Transverse colon (tissue), 4 donors: ENCODE data around the gene EHMT2. TPM values are rescaled to one million over a fixed set of nuclear protein-coding genes. Genes with fewer than 3 reads are reported as not detected.

ENCODE experiments used
- DNase-seq: peaks from one replicate; pipeline ENCODE4 v3.0.0-alpha.2; 2019
- H3K27ac ChIP-seq, 4 donors: fragments of 200-600 bp; sonication (generic); 2 replicates each; pipeline ENCODE4 v1.5.1; 2016 to 2018; ENCODE audit warnings: inconsistent platforms in 4 of 4
- H3K27me3 ChIP-seq: fragments of 200-600 bp; sonication (generic); 2 replicates; pipeline ENCODE4 v1.5.1; 2017; ENCODE audit warnings: inconsistent platforms
- H3K36me3 ChIP-seq, 4 donors: fragments of 200-600 bp; sonication (generic); 2 replicates each; pipeline ENCODE4 v1.5.1; 2017 to 2019; ENCODE audit warnings: inconsistent platforms in 4 of 4
- H3K4me1 ChIP-seq, 4 donors: fragments of 200-600 bp; sonication (generic); 2 replicates each; pipeline ENCODE4 v1.5.1; 2017 to 2020; ENCODE audit warnings: inconsistent platforms in 4 of 4
- H3K4me3 ChIP-seq, 4 donors: fragments of 200-600 bp; sonication (generic); 1 replicate in 1 of 4; 2 replicates in 3 of 4; pipeline versions ENCODE4 v1.5.1 to v1.6.1; 2017 to 2019; ENCODE audit warnings: inconsistent platforms in 4 of 4
- H3K9me3 ChIP-seq, 2 donors: fragments of 200-600 bp; sonication (generic); 2 replicates each; pipeline ENCODE4 v1.5.1; 2017 to 2019; ENCODE audit warnings: inconsistent platforms in 2 of 2
- CTCF ChIP-seq, 5 experiments: fragments of 200-600 bp in 3 of 5; fragments of 450-650 bp in 2 of 5; sonication (generic) in 3 of 5; IDR thresholded peaks; 1 replicate in 2 of 5; 2 replicates in 3 of 5; pipeline ENCODE4 v1.5.1; 2016 to 2017; ENCODE audit warnings: antibody characterized with exemption in 5 of 5, inconsistent platforms in 3 of 5, mild to moderate bottlenecking in 2 of 5, moderate library complexity in 1 of 5
- EP300 ChIP-seq: sonication (generic); formaldehyde crosslinking; IDR thresholded peaks from one replicate; pipeline ENCODE4 v1.6.1; 2017; ENCODE audit warnings: antibody characterized with exemption, low read depth
- POLR2A ChIP-seq: fragments of 450-650 bp; IDR thresholded peaks from one replicate; pipeline ENCODE4 v1.6.1; 2016; ENCODE audit warnings: antibody characterized with exemption, mild to moderate bottlenecking, moderate library complexity
- POLR2AphosphoS5 ChIP-seq, 3 donors: sonication (generic); formaldehyde crosslinking; IDR thresholded peaks; one replicate each; pipeline ENCODE4 v1.6.1; 2016; ENCODE audit warnings: antibody characterized with exemption in 3 of 3
- WGBS, 2 donors: methylation state at CpG; one replicate each; pipeline ENCODE4 v1.1.5; 2018; ENCODE audit warnings: low coverage in 1 of 2; 5-methylcytosine and 5-hydroxymethylcytosine counted together
- in situ Hi-C, 4 donors: fragments of 200-750 bp; cut with MboI; loops; one replicate each; pipeline versions ENCODE4 v1.15.0 to v1.15.1; 2017; ENCODE audit warnings: low sequenced_read_pairs in 3 of 4, low pct_ligation_motif_present in 1 of 4, low pct_unique_long_range_greater_than_20kb in 1 of 4
- intact Hi-C: fragments of 100-400 bp; cut with DNase I; formaldehyde crosslinking; loops from one replicate; pipeline ENCODE4 v1.15.1; 2023; ENCODE audit warnings: low total_unique reads
- total RNA-seq, 4 donors: library from RNA; depleted of rRNA; stranded (reverse); fragments of >200 nt; gene quantifications; one replicate each; pipeline ENCODE4 v1.1.0, GENCODE V29; 2016

EHMT2 gene
- total RNA-seq, 4 donors from 2014 or later = 25.9 to 33.3 (median 27.9) TPM

GRCh38 chr6:31920811-31921210 lies 23.3 kb upstream of the EHMT2 start:
- no peak for DNase-seq
- Histone ChIP-seq H3K4me1 (no peaks in the 10 kb centered on the region), H3K27ac (no peak overlapping the region), H3K4me3 (no peak overlapping the region), H3K9me3 (no peaks in the 10 kb centered on the region), H3K36me3 (no peaks in the 10 kb centered on the region), H3K27me3 (no peaks in the 10 kb centered on the region)
- in situ Hi-C loops = no loop called here
- 73% methylated on average over 2 of the region's 2 CpGs; no CpG with 5 or more reads in 1 of the 2 donors for WGBS, 2 donors
- no peak for TF ChIP-seq CTCF (IDR thresholded peaks at IDR 0.05)
- no peak for TF ChIP-seq POLR2AphosphoS5 (IDR thresholded peaks at IDR 0.05)
- no peak for TF ChIP-seq POLR2A
- TF ChIP-seq EP300 = no peak
- intact Hi-C loops = no loop called here

- H3K4me3 ChIP-seq = no peak overlapping the region
- no peaks in the 10 kb centered on the region for H3K36me3 ChIP-seq
- no peaks in the 10 kb centered on the region for H3K4me1 ChIP-seq
- H3K9me3 ChIP-seq = no peaks in the 10 kb centered on the region
- no peak overlapping the region for H3K27ac ChIP-seq
- TF ChIP-seq POLR2A (no peak), POLR2AphosphoS5 (IDR thresholded peaks at IDR 0.05) (no peak)
- in situ Hi-C loops (no loop called here), intact Hi-C loops (no loop called here)
- no peak for DNase-seq
- 86 to 91% methylated on average over 6 of the region's 6 CpGs for WGBS, 2 donors
- H3K27me3 ChIP-seq = no peaks in the 10 kb centered on the region
Observed at GRCh38 chr6:31919624-31920303, 22.3 kb upstream of the EHMT2 start.

GRCh38 chr6:31918069-31918720 lies 20.7 kb upstream of the EHMT2 start:
- Histone ChIP-seq H3K27ac (no peak overlapping the region), H3K36me3 (no peaks in the 10 kb centered on the region), H3K27me3 (no peaks in the 10 kb centered on the region), H3K4me3 (no peak overlapping the region), H3K9me3 (no peaks in the 10 kb centered on the region), H3K4me1 (no peaks in the 10 kb centered on the region)
- TF ChIP-seq POLR2AphosphoS5 (IDR thresholded peaks at IDR 0.05) (no peak), EP300 (no peak), POLR2A (no peak), CTCF (IDR thresholded peaks at IDR 0.05) (no peak)
- DNase-seq = no peak
- in situ Hi-C loops = no loop called here
- intact Hi-C loops = no loop called here
- WGBS, 2 donors = 75 to 79% methylated on average over 3 to 8 of the region's 8 CpGs

- no peak for TF ChIP-seq EP300
- no peak for TF ChIP-seq POLR2A
- no peak for TF ChIP-seq POLR2AphosphoS5 (IDR thresholded peaks at IDR 0.05)
- no peak for TF ChIP-seq CTCF (IDR thresholded peaks at IDR 0.05)
- Histone ChIP-seq H3K4me3 (no peak overlapping the region), H3K36me3 (no peaks in the 10 kb centered on the region), H3K27me3 (no peaks in the 10 kb centered on the region), H3K9me3 (no peaks in the 10 kb centered on the region), H3K4me1 (peaks cover 0 to 7% (median 0%) of the 10 kb centered on the region in 4 donors), H3K27ac (no peak overlapping the region)
- intact Hi-C loops = no loop called here
- no peak for DNase-seq
- in situ Hi-C loops = no loop called here
- WGBS, 2 donors = 82 to 88% methylated on average over 1 to 6 of the region's 6 CpGs
Observed at GRCh38 chr6:31915756-31916155, 18.3 kb upstream of the EHMT2 start.
